Left lobe of liver (tissue), 2 donors: ENCODE data around the gene MTFP1. TPM values are rescaled to one million over a fixed set of nuclear protein-coding genes. Genes with fewer than 3 reads are reported as not detected.
"Not testable (repeated sequence)": the region's sequence is repeated elsewhere in the genome, so short reads cannot be mapped to it uniquely, and the experiment has no call there.

Experiments
- ATAC-seq: fragments of 200-7000 bp; cut with Tn5 transposase; one replicate; pipeline ENCODE4 v1.9.1; 2020; ENCODE audit warnings: mild to moderate bottlenecking, moderate library complexity
- DNase-seq: peaks from one replicate; pipeline ENCODE4 v3.0.0-alpha.2; 2020; ENCODE audit warnings: low spot score
- total RNA-seq: library from RNA; stranded (reverse); gene quantifications from one replicate; pipeline ENCODE4 v1.2.1, GENCODE V29; 2021
- donor health status: DM: no; HTN: no; CAD: no; lungs with moderate emphysema.
- donor health status: DM: no; HTN: yes; CAD: no.

The MTFP1 gene
- total RNA-seq, 1 donor from 2014 or later = 6.3 TPM

DNA sequence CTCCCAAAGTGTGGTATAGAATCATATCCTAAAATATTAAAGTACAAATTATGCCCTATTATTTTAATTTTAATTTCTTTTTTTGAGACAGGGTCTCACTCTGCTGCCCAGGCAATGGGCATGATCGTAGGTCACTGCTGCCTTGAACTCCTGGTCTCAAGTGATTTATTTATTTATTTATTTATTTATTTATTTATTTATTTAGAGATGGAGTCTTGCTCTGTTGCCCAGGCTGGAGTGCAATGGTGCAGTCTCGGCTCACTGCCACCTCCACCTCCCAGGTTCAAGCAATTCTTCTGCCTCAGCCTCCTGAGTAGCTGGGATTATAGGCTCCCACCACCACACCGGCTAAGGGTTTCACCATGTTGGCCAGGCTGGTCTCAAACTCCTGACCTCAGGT lies 24.5 kb upstream of the MTFP1 start:
- not testable (repeated sequence) for DNase-seq, ATAC-seq

DNA sequence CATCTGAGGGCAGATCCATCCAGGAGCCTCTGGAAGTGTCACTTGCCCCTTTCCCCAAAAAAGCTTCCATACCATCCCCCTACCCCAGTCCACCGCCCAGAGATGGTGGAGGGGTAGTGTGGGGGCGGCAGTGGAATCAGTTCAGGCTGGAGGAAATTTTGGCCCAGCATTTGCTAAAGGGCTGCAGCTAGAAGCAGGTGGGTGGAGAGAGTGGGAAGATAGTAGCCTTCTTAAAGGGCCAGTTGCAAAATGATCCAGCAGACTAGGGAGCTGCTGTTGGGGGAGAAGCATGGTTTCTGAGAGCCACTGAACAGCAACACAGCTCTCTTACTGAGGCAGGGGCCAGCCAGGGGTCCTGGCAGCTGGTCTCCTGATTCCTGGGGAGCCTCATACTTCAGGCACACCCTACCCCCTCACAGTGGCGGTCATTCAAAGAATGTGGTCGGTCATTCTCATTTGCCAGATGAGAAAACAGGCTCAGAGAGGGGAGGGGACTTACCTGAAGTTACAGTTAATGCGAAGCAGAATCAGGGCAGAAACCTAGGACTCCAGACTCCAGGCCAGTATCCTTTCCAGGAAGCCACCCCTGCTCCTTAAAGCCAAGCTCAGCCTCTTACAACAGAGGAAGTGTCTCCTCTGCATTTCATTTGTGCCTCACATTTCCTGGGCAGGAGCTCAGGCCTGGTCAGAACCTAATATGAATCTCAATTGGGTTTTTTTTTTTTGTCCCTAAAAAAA lies 23.4 kb upstream of the MTFP1 start:
- ATAC-seq (no peak), DNase-seq (no peak)

DNA sequence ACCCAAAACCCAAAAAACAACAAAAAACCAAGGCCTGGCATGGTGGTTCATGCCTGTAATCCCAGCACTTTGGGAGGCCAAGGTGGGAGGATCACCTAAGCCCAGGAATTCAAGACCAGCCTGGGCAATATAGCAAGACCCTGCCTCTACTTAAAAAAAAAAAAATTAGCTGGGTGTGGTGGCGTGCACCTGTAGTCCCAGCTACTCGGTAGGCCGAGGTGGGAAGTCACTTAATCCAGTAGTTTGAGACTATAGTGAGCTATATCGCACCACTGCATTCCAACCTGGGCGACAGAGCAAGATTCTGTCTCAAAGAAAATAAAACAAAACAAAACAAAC lies 22.8 kb upstream of the MTFP1 start:
- not testable (repeated sequence) for DNase-seq, ATAC-seq

DNA sequence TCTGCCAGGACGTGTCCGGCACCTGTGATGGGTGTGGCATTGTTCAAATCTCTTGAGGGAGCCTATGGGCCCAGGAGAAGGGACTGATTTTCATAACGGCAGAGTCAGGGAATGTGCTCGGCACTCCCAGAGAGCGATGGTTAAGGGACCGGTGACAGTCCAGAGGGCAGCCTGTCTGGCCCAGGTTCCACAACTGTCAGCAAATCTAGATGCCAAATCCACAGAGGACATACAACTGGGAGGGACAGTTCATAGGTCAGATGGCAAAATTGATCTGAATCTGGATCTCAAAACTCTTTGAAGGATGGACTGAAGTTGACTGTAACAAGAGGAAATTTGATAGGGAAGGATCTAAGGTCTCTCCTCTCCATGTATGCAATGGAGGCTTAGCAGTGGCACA lies 21.3 kb upstream of the MTFP1 start:
- peak; percentile 77 for ATAC-seq
- DNase-seq = peak; percentile 93

DNA sequence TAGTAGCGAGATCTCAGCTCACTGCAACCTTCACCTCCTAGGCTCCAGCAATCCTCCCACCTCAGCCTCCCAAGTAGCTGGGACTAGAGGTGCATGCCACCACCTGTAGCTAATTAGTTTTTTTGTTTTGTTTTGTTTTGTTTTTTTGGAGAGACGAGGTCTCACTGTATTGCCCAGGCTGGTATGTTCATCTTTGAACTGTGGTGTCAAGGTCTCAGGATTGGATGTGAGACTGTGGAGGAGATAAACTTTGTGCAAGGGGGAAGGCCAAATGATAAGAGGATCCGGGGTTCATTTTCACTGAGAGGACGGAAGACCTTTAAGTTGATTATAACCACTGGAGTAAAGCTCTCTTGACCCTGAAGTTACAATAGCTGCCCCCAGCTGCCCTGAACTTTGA lies 19.8 kb upstream of the MTFP1 start:
- no peak for DNase-seq
- no peak for ATAC-seq

DNA sequence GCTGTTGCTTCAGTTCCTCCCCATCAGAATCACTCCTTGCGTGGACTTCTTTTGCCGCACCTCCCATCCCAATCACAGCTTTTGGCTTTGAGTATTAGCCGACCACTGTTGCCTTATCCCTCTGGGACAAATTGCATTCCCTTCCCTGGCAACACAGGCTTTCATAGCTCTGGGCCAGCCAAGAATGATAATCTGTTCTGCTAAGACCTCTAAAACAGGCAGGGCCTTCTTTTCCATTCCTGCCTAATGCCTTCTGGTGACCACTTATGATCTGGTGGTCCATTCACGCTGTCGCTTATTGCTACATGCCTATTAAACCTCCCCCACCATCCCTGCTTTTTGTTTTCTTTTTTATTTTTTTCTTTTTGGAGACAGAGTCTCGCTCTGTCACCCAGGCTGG lies 19.2 kb upstream of the MTFP1 start:
- DNase-seq = no peak
- no peak for ATAC-seq

DNA sequence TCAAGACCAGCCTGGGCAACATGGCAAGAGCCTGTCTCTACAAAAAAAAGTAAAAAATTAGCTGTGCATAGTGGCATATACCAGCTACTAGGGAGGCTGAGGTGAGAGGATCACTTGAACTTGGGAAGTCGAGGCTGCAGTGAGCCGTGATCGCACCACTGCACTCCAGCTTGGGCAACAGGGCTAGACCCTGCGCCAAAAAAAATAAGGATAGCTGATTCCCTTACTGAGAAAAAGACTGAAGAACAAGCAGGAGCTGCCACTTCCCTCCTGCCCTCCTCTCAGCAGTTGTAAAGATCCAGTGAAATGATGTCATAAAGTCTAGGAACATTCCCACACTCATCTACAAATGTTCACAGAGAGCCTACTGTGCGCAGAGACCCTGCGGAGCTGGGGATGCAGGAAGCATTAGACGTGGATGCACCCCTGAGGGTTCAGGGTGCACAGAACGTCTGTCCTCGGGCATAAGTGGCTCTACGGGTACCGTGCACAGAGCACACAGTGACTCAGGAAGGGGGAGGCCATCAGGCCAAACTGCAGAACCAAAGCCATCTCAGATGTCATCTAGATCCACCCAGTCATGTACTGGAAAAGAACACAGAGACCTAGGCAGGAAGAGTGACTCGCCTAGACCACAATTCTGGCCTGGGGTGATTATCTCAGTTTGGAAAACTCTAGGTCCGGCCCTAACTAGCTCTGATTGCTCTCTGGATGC lies 17.0 kb upstream of the MTFP1 start:
- DNase-seq (no peak), ATAC-seq (no peak)

DNA sequence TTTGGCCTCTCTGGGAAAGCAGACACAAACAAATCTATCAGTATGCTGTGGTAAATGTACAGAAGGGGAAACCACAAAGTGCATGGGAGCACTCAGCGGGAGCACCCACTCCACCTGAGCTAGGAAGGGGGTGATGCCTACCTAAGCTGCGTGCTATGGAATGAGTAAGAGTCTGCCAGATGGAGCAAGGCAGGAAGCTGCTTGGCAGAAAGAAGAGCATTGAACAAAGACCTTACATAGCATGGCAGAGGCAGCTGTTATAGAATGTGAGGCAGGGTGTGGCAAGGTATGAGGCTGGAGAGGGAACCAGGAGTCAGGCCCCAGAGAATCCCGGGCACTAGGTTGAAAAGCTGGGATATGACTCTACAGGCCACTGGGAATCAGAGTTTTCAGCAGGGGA lies 13.8 kb upstream of the MTFP1 start:
- no peak for DNase-seq
- no peak for ATAC-seq

DNA sequence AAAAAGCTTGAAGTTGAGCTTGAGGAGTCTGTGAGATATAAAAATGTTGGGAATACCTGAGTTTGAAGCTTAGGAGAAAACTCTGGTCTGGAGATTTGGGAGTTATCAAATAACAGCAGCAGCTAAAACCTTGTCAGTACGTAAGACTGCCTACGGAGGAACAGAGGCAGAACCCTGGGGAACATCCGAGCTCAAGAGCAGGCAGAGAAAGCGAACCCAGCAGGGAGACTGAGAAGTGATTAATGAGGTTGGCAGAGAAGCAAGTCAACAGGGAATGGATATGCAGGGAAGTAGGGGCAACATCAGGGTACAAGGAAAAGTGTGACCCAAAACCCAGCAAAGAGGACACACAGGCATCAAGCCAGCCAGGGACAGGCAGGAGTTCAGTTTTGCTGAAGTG lies 12.6 kb upstream of the MTFP1 start:
- ATAC-seq (no peak), DNase-seq (no peak)

DNA sequence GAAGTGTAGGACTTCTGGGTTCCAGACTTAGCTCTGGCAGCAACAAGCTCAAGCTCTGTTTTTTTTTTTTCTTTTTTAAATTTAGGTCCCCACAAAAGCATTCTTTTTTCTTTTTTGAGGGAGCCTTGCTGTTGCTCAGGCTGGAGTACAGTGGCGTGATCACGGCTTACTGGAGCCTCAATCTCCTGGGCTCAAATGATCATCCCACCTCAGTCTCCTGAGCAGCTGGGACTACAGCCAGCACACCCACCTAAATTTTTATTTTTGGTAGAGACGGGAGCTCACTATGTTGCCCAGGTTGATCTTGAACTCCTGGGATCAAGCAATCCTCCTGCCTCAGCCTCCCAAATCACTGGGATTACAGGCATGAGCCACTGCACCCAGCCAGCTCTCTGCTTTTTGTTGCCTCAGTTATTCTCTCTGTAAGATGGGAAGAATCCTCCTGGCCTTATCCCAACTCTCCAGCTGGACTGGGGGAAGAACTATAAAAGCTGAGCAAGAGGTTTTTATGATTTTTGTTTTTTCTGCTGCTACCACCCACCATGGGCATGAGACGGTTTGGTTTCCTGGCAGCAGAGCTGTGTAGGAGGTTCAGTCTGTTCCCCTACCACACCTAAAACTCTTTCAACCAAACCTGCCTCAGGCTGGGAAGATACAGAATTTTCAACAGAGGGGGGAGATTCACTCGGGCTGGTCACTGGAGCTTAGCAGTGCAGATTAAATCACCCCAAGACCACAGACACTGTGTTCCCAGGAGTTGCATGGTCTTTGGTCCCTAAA lies 11.6 kb upstream of the MTFP1 start:
- ATAC-seq (no peak), DNase-seq (no peak)

DNA sequence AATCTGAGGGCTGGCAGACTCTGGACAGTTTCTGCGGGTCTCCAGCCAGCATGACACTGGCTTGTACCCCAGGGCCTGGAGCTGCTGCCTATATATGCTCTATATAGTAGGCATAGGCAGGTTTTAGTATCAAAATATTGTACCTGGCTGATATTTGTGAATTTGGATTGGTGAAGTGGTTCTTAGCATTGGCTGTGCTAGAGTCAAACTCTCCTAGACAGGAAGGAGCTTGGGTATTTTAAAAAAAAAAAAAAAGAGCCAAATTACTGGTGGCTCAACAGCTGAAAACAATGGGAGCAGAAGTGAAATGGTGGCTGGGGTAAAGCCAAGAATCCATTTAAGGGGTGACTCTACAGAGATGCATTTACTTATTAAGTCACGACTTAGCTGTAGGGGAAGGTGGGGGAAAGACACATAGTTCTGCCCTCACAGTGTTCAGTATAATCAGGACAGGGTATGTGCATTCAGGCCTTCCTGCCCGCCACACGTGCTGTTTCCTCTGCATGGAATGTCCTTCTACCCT lies 11.0 kb upstream of the MTFP1 start:
- DNase-seq (no peak), ATAC-seq (no peak)

DNA sequence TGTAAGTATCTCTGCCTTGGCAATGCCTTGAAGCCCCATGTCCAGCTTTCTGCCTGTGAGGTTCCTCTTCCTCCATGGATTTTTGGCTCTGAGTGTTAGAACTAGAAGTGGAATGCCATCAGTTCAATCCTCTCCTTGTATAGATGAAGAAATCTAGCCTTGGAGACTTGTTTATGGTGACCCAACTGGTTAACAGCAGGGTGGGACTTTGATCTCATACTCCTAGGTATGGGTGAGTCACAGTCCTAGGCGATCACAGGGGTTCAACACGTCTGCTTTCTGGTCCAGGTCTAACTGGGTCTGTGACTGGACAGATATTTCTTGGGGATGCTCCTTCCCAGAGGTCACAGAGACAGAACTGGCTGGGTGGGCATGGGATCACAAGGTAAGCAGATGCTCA lies 9.2 kb upstream of the MTFP1 start:
- no peak for DNase-seq
- ATAC-seq = peak; percentile 30

DNA sequence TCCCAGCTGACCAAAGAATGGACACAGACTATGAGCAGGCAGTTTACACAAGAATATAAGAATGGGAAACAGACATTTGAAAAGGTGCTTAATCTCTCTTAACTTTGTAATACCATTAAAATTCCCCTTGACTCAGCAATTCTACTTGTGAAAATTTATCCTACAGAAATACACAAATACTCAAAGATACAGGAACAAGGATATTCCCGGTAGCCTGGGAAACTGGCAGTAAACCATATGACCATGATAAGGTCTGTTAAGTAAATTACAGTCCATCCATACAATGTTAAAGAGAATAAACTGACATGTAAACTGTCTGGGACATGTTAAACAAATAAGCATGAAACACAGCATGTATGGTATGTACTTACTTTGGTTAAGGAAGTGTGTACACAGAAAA lies 8.7 kb upstream of the MTFP1 start:
- DNase-seq = no peak
- ATAC-seq = no peak

DNA sequence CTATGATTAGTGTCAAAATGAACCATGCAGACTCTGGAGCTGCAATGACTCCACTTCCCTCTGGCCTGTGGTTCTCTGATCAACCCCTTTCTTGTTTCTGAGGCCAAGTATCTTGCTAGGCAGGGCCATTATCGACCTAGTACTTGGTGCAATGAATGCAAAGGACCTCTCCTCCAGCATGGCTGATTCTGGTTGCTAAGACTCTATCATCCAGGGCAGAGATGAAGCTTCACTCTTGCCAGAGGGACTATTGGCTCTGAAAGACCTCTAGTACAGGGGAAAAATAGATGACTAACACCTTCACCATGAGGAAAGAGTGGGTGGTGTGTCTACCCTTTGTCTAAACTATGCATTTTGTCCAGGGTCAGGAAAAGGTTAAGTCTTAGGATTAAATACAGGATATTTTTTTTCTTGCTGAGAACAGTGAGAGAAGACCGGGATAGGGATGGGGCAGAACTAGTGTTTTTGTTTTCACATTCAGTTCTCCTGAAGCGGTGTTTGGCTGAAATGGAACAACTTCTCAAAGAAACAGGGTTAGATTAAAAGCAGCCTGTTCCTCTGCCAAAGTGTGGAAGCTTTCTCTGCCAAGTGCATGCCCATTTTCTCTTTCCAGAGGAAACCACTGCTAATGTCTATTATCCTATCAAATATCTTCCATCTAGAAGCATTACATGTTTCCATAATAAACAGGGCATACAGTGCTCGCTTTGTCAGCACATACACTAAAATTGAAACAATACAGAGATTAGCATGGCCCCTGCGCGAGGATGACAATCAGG lies 5.0 kb upstream of the MTFP1 start:
- DNase-seq = no peak
- no peak for ATAC-seq

DNA sequence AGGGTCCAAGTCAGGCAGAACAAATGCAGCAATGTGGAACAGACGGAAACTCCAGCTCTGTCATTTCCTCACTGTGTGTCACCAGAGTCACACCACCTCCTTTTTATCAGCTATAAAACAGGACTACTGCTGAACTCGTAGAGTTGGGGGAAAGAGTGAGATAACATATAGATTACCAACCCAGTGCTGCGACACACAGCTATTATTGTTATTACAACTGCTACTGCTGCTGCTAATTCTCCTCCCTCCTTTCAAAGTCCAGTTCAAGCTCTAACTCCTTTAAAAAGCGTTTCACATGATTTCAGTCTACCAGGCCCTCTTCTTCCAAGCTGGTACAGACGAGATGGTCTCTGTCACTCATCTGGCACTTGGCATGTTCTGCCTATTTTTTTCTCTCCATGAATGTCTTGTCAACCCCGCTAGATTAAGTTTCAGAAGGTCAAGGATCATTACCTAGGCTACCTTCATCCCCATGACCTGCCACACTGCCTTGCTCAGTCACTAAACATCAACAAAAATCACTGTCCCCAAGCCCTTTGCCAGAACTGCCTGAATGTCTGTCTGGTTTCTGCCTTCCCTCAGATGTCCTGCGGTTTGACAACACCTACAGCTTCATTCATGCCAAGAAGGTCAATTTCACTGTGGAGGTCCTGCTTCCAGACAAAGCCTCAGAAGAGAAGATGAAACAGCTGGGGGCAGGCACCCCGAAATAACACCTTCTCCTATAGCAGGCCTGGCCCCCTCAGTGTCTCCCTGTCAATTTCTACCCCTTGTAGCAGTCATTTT lies 3.7 kb upstream of the MTFP1 start:
- DNase-seq = no peak
- no peak for ATAC-seq

DNA sequence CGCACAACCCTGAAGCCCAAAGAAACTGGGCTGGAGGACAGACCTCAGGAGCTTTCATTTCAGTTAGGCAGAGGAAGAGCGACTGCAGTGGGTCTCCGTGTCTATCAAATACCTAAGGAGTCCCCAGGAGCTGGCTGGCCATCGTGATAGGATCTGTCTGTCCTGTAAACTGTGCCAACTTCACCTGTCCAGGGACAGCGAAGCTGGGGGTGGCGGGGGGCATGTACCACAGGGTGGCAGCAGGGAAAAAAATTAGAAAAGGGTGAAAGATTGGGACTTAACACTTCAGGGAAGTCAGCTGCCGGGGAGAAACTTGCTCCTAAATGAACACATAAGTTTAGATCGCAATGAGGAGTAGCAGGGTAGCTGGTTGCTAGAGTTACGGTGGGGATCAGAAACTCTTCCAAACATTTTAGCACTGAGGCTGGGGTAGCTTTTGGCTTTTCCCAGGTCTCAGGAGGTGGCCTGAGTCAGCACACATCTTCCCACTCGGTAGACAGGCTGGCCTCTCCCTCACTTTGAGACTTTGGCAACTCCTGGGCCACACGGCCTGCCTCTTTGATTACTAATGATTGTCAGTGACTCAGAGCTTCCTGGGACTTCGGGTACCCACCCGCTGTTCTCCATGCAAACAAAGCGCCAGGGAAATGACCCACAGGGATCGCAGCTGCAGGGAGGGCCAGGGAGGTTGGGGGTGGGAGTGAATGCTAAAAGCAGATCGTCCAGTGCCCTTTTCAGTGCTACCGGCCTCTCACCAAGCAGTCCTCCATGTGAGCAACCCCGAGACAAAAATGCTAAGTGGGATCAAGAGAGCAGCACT lies 2.9 kb upstream of the MTFP1 start:
- ATAC-seq (peak; percentile 11), DNase-seq (peak; percentile 82)

DNA sequence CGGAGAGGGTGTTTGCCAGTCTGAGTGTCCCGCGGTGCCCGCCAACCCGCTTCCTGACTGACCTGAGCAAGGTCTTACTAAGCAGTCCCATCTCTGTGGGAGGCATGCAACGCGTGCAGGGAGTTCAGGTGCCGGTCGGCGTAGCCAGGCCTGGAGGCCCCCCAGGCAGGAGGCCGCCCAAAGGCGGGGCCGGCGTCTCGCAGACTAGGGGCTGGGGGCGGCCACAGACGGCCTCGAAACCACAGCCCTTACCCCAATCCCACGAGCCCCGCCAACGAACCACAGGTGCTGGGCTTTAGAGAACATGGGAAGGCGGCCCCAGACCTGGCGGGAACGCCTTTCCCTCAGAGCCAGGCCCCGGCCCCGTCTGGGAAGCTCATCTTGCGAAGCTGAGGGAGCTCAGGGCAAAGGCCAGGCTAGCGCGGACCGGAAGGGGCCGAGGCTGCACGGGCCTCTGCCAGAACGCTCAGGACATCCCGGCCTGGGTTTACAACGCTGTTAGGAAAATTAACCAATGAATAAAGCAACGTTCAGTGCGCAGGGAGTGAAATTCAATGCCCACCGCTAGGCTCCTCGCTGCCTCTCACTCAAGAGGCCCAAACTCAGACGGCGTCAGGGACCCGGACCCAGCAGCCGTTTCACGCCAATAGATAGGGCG lies 2.1 kb upstream of the MTFP1 start:
- peak; percentile 93 for DNase-seq
- ATAC-seq = peak; percentile 60

DNA sequence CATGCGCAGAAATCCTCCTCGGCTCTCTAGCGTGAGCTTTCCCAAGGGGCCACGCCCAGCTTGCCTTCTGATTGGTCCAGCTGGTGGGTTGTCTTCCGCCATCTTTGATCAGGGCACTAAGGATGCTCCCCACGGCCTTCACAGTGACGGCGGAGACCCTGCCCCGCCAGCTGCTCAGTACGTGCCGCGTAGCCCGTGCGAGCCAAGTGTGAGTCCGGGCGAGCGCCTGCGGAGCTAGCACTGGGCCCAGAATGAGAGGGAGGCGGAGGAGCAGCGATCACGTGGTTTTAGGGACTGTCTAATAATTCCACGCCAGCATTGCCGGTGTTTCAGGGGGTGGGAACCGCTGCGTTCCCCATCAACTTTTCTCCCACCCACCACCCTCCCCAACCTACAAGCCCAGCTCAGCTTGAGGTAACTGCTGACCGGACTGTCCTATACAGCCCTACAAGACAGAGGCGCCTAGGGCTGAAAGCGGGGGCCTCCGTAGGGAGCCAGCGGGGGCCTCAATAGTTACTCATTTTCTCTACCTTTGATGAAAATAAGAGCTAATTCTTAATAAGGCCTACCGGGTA lies 1.5 kb upstream of the MTFP1 start:
- DNase-seq = peak; percentile 99
- peak; percentile 64 for ATAC-seq
